H1 (cell line): ENCODE measurements around the gene FBLN5. TPM values are rescaled to one million over a fixed set of nuclear protein-coding genes. Genes with fewer than 3 reads are reported as not detected.

Source experiments
- ASH2L ChIP-seq: fragments of 200-600, 300-600 bp; sonication (generic); IDR thresholded peaks from one replicate; pipeline ENCODE4 v1.7.1; 2017; ENCODE audit warnings: low read length
- CBX8 ChIP-seq: fragments of 300-800, 300-1000 bp; sonication (generic); IDR thresholded peaks from 2 replicates; pipeline ENCODE4 v1.7.1; 2016; ENCODE audit warnings: low read depth, low read length, borderline replicate concordance
- HDAC6 ChIP-seq: IDR thresholded peaks from one replicate; pipeline ENCODE4 v1.7.1; 2012; ENCODE audit warnings: low read depth, mild to moderate bottlenecking, inconsistent platforms, low read length, moderate library complexity
- POLR2A ChIP-seq, 2 experiments: IDR thresholded peaks; 1 replicate in 1 of 2; 2 replicates in 1 of 2; pipeline ENCODE4 v1.6.1; 2011; ENCODE audit warnings: low read depth in 2 of 2, low read length in 2 of 2, mild to moderate bottlenecking in 2 of 2; ENCODE audit errors: control extremely low read depth in 1 of 2
- RFX5 ChIP-seq: IDR thresholded peaks from 2 replicates; pipeline ENCODE4 v1.6.1; 2011; ENCODE audit warnings: low read depth, low read length, improper control_type of control experiment, borderline replicate concordance
- SAP30 ChIP-seq: fragments of 300-600 bp; sonication (generic); IDR thresholded peaks from 2 replicates; pipeline ENCODE4 v1.7.1; 2012; ENCODE audit warnings: low read length, moderate library complexity, mild to moderate bottlenecking, inconsistent platforms; ENCODE audit not compliant: insufficient read depth, insufficient replicate concordance
- SP4 ChIP-seq: IDR thresholded peaks from 2 replicates; pipeline ENCODE4 v1.6.1; 2012; ENCODE audit warnings: low read length, inconsistent platforms
- TBP ChIP-seq: IDR thresholded peaks from 2 replicates; pipeline ENCODE4 v1.6.1; 2011; ENCODE audit warnings: low read depth, low read length, improper control_type of control experiment
- polyA plus RNA-seq, 7 experiments: library from polyadenylated mRNA; depleted of rRNA in 3 of 7; stranded (reverse) in 5 of 7; unstranded in 2 of 7; fragments of >200 nt in 5 of 7; fragments of 200-250 nt in 2 of 7; gene quantifications; 1 replicate in 5 of 7; 2 replicates in 1 of 7; 4 replicates in 1 of 7; pipeline versions ENCODE4 v1.2.1 to v1.2.3, GENCODE V29; 2011 to 2013; ENCODE audit warnings: missing spikeins in 2 of 7, mixed read lengths in 2 of 7
- total RNA-seq: library from RNA; stranded (reverse); fragmentation: NEBNext Ultra II Directional; extraction: Animal tissue kit (Norgen Biotek cat#: 25700); gene quantifications from 2 replicates; pipeline ENCODE4 v1.2.1, GENCODE V29; 2021

Gene FBLN5
- total and polyA plus RNA-seq, 2 of the 8 experiments (the other 6 are each of a cell fraction or from before 2014, with no cell fraction given), result 0.88 to 3.5 TPM

GRCh38 chr14:91953170-91953985 lies 5.9 kb upstream of the FBLN5 start (continued):
- TF ChIP-seq HDAC6 (no peak), TBP (no peak), SP4 (no peak), RFX5 (no peak), POLR2A (IDR thresholded peaks at IDR 0.05; ENCODE audit: control extremely low read depth in 1 of 2, low read depth in 2 of 2, low read length in 2 of 2) (no peak), ASH2L (no peak), SAP30 (no peak), CBX8 (no peak)
